CD4-positive, alpha-beta T cell treated with Interleukin-4 for 1 hour (primary cell): Measurements from ENCODE around the gene TSR2.
"Not testable (repeated sequence)": the region's sequence is repeated elsewhere in the genome, so short reads cannot be mapped to it uniquely, and the experiment has no call there.

Experiments
- DNase-seq, 2 donors: peaks; one replicate each; pipeline ENCODE4 v3.0.0-alpha.2; 2020 to 2022

Gene TSR2

DNA sequence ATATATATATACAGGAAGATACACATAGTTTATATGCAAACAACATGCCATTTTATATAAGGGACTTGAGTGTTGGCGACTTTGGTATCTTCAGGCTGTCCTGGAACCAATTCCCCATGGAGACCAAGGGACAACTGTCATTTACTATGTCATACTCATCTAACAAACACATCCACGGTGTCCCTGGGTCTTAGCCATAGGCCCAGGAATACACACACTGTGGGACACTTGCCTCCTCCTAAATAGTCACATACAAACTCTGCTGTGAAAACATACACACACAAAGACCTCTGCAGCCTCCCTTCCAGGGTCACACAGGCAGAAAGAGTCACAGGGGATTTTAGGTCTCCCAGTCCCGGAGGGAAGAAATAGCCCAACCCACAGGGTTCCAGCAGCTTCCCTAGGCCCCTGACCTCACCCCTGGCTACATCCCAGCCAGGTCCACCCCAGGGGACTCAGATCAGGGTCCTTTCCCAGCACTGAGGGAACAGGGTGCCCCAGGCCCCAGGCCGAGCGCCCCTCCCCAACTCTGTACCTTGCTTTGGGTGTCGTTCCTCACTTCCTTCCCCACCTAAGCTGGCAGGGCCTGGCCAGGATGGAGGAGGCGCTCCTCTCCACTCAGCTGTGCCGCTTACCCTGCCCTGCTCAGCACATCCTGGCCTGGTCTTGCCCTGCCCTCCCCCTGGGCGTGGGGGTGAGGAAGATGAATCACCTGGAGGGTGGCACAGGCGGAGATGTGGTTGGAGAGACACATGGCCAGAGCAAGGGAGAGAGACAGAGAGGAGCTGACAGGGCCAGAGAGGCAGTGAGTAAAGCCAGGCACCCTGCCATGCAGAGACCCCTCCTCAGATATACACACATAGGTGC lies 34.0 kb downstream of the TSR2 start:
- no peak for DNase-seq

DNA sequence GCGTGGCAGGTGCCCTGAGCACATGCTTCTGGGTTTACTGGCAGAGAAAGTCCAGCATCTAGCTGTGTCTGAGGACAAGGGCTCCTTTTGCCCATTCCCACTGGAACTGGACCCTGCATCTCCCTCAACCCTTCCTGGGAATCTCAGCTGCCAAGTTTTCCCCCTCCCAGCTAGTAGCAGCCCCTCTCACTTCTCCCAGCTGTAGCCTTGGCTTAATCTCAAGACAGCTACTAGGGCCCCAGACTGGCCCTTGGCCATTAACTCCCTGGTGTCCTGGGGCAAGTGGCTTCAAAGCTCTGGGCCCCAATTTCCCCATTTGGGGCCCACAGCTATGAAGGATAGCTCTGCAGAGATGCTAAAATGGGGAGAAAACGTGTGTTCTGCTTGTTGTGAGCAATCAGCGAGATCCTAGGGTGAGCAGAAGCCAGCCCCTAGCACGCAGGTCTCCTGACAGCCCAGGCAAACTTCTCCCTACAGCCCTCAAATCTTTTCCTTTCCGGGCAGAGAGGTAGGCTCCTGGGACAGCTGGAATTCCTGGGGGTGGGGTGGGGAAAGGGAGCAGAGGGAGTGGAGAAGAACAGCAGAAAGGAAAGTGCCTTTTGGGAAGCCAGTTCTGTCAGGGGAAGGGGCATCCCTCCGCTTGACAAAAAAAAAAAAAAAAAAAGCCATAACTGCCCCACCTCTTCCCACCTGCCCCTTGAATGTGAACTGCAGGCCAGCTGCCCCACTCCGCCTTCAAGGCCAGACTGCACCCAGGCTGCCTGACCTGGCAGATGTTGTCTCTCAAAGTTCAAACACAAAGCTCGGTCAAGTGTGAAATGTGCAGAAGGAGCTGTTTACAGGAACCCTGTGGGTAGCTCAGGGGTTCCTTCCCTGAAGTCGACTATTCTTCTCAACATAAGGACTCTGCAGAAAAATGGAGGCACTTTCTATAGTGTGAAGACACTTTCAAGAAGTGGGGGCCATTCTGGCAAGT lies 39.2 kb downstream of the TSR2 start:
- no peak for DNase-seq

DNA sequence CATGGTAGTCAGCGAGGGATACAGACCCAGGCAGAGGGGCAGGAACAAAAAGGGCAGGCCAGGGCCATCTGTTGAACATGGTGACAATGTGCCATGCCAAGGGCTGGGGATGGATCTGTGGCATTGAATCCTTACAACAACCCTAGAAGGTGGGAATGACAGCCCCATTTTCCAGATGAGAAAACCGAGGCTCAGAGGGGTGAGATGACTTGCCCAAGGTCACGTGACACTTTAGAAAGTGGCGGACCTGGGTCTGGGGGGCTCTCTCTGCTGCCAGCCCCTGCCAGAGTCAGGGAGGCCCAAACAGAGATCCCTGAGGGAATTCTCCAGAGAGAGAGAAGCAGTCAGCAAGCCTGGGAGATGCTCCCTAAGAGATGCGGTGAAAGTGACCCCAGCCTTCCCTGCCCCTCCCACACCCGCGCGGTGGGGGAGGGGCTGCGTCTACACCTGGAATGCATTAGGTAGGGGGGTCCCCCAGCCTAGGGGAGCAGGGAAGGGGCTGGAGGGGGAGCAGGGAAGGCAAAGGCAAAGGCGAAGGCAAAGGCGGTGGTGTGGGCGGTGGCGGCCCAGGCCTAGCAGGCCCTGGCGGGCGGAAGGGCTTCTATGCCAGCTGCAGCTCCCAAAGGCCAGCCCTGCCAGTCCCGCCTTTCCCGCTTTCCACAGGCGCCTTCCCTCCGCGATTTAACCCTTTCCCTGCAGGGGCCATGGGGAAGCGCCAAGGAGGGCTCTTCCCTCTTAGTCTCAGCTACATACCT lies 42.8 kb downstream of the TSR2 start:
- no peak for DNase-seq

DNA sequence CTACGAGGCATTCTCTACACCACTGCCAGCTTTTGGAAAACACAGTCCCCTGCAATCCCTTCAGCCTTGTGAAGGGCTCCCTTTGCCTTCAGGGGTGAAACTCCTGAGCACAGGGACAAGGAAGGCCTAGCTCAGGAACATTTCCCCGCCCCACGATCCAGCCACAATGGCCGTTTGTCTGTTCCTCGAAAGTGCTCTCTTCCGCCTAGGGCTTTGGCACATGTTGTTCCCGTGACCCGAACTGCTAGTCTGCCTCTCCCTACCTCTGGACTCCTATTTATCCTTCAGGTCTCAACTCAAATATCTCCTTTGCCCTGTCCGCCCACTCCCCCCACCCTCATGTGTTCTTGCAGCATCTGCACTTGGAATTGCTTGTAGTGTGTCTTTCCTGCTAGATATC lies 43.7 kb downstream of the TSR2 start:
- DNase-seq: no peak

DNA sequence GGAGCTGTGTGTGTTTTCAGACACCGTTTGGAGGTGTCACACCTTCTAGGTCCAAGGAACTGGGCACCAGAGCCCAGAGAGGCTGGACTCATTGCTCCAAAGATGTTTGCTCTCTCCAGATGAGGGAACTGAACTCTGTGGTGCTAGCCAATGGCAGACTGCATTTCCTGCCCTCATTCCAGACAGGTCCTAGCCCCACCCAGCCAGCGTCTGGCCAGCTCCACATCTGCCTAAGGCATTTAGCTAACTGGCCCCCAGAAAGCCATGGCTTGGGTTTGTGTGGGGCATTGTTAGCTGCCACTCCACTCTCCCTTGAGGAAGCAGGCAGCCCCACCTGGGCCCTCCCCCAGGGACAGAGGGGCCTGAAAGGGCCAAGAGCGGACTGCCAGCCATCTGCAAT lies 44.5 kb downstream of the TSR2 start:
- DNase-seq: no peak

DNA sequence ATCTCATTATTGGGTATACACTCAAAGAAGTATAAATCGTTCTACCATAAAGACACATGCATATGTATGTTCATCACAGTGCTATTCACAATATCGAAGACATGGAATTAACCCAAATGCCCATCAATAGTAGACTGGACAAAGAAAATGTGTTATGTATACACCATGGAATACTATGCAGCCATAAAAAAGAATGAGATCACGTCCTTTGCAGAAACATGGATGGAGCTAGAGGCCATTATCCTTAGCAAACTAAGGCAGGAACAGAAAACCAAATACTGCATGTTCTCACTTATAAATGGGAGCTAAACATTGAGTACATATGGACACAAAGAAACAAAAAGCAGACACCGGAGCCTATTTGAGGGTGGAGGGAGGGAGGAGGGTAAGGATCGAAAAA lies 49.6 kb downstream of the TSR2 start:
- DNase-seq: not testable (repeated sequence)

DNA sequence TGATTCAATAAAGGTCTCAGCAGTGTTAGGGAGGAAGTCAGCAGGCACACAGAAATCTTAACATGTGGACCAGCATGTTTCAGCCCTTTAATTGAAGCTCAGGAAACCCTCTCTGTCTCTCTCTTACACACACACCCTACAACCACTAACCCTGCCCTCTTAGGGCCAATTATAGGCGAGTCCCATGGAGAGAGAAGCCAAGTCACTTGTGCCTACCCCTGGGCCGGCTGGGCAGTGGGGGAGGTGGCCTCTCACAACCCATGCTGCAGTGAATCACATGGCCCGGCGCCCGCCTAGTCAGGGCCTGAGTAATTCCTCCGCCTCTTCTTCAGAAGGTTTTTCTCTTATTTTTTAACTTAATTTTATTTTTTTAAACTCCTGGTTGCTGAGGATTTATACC lies 52.1 kb downstream of the TSR2 start:
- no peak for DNase-seq

DNA sequence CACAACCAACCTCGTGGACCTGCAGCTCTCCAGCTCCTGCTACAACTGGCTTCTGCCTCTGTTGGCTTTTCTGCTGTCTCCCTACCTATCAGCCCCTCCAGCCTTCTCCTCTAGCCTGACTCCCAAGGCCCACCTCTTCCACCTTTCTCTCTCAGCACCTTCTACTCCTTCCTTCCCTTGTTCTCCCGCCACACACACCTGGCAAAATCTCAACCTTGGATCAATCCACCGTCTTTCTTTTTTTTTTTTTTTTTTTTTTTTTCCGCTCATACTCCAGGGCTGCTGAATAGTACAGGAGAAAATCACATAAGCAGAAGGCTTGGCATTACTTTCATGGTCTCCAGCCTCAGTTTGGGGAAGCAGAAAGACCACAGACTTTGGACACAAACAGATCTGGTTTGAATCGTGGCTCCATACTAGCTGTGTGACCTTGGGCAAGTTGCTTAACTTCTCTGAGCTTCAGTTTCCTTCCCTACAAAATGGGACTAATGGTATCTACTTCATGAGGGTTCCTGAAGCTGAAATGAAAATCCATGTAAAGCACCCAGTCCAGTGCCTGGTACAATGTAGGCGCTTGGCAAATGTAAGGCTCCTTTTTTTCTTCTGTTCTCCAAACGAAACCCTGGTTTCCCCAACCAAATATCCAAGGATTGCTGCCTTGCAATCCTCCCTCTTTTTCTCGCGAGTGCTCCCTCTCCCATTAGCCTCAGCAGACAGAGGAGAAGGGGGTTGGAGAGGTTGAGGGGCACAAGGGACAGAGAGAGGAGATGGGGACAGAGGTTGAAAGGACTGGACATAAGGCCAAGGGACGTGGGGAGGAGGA lies 54.2 kb downstream of the TSR2 start:
- DNase-seq: no peak
